Measurements from ENCODE around the gene OAS2.
"Not testable (repeated sequence)": the region's sequence is repeated elsewhere in the genome, so short reads cannot be mapped to it uniquely, and the experiment has no call there.

OAS2 gene

DNA sequence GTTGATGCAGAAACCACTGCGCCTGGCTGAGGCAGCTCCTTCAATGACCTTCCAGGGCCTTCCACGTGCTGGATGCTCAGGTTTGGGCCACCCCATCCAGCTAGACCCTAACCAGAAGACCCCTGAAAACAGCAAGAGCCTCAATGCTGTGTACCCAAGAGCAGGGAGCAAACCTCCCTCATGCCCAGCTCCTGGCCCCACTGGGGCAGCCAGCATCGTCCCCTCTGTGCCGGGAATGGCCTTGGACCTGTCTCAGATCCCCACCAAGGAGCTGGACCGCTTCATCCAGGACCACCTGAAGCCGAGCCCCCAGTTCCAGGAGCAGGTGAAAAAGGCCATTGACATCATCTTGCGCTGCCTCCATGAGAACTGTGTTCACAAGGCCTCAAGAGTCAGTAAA lies 29.5 kb upstream of the OAS2 start:
- no peak for DNase-seq (ENCODE audit: low read depth)

DNA sequence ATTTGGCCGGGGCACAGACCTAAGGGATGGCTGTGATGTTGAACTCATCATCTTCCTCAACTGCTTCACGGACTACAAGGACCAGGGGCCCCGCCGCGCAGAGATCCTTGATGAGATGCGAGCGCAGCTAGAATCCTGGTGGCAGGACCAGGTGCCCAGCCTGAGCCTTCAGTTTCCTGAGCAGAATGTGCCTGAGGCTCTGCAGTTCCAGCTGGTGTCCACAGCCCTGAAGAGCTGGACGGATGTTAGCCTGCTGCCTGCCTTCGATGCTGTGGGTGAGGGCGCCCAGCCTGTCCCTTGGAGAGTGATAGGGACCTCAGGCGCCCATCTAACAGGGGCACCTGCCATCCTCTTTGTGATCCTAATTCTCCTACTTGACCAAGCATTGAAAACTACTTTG lies 27.6 kb upstream of the OAS2 start:
- no peak for DNase-seq (ENCODE audit: low read depth)

DNA sequence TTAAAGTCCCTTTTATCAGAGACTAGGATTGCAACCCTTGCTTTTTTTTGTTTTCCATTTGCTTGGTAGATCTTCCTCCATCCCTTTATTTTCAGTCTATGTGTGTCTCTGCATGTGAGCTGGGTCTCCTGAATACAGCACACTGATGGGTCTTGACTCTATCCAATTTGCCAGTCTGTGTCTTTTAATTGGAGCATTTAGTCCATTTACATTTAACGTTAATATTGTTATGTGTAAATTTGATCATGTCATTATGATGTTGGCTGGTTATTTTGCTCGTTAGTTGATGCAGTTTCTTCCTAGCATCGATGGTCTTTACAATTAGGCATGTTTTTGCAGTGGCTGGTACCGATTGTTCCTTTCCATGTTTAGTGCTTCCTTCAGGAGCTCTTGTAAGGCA lies 21.2 kb upstream of the OAS2 start:
- DNase-seq (ENCODE audit: low read depth) = not testable (repeated sequence)

DNA sequence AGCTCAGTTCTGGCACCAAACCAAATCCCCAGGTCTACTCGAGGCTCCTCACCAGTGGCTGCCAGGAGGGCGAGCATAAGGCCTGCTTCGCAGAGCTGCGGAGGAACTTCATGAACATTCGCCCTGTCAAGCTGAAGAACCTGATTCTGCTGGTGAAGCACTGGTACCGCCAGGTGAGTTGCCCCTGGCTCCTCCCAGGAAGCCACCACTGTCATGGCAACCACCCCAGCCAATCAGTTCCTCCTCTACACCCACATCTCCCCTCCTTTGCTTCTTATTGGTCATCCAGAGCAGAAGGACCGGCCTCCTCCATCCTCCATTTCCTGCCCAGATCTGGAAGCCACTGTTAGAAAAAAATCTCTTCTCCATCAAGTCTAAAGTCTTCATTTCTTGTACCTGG lies 17.2 kb upstream of the OAS2 start:
- DNase-seq (ENCODE audit: low read depth) = no peak

DNA sequence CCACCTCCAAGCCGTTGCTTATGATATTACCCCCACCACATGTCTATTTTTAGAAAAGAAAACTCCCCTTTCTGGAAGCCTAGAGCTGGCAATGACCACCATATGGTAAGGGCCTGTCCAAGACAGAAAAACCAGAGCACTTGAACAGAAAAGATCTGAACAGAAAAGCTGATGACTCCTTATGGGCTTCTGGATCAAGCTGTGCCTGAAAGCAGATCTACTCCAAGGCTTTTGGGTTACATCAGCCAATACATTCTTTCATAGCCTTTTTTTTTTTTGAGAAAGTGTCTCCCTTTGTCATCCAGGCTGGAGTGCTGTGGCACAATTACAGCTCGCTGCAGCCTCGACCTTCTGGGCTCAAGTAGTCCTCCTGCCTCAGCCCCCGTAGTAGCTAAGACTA lies 16.8 kb upstream of the OAS2 start:
- DNase-seq (ENCODE audit: low read depth) = no peak

DNA sequence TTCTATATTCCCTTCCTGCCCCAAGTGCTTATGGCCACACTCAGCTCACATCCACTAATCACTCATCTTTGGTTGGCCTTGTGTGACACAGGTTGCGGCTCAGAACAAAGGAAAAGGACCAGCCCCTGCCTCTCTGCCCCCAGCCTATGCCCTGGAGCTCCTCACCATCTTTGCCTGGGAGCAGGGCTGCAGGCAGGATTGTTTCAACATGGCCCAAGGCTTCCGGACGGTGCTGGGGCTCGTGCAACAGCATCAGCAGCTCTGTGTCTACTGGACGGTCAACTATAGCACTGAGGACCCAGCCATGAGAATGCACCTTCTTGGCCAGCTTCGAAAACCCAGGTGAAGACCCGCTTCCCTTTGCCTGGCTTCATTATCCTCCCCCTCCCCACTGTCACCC lies 15.8 kb upstream of the OAS2 start:
- no peak for DNase-seq (ENCODE audit: low read depth)

DNA sequence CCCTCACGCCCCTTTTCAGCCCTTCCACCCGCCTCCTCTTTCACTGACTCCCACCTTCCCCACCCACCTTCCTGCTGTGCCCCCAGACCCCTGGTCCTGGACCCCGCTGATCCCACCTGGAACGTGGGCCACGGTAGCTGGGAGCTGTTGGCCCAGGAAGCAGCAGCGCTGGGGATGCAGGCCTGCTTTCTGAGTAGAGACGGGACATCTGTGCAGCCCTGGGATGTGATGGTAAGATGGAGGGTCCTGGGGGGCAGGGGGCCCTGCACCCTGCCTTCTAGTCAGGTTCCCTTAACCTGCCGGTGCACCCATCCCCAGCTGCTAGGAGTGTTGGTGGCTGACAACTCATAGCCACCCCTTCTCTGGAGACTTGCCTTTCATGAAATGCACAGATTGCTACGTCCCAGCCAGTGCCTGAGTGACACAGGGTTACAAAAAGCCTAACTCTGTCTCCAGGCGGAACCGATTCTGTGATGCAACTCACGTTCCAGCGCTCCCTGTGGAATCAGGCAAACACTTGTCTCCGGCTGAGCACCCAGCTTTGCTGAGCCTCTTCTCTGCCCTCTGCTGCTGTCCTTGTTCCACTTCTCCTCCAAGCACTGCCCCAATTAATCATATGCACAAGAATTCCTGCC lies 15.0 kb upstream of the OAS2 start:
- DNase-seq (ENCODE audit: low read depth) = no peak

DNA sequence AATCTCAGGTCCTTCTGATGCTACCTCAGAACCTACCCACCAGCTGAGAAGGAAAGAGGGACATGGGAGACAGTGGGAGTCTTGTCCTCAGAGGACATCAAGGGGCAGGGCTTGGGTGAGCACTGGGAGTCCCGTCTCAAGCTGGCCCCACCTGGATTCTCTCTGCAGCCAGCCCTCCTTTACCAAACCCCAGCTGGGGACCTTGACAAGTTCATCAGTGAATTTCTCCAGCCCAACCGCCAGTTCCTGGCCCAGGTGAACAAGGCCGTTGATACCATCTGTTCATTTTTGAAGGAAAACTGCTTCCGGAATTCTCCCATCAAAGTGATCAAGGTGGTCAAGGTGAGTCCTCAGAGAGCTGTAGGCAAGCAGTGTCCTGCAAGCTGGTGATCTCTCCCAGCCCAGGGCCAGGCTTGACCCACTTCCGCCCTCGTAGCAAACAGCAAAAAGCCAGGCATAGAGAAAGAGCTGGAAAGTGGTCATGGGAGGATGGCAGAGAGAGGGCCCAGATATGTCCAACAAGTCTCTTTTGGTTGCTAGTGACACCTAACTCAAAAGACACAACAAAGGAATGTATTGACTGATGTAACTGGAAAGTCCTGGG lies 14.2 kb upstream of the OAS2 start:
- no peak for DNase-seq (ENCODE audit: low read depth)

DNA sequence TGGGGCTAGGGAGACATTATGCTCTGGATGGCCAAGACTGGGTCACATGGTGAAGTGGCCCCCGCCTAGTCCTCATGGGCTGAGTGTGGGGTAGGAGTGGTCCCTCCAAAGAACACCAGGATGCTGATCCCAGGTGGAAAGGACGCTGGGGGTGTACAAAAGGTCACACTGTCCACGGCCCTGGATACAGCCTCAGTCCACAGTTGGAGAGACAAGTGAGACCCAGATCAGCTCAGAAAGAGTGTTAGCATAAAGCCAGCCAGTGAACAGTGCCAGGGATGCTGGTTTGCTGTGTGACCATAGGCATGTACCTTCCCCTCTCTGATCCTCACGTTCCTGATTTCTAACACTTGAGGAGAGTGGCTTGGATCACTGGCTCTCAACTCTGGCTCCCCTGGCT lies 13.4 kb upstream of the OAS2 start:
- DNase-seq (ENCODE audit: low read depth) = no peak

DNA sequence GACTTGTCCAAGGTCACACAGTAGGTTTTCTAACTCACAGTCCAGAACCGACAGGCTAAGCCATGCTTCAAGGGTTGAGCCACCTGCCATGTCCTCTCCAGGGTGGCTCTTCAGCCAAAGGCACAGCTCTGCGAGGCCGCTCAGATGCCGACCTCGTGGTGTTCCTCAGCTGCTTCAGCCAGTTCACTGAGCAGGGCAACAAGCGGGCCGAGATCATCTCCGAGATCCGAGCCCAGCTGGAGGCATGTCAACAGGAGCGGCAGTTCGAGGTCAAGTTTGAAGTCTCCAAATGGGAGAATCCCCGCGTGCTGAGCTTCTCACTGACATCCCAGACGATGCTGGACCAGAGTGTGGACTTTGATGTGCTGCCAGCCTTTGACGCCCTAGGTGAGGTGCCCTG lies 12.7 kb upstream of the OAS2 start:
- no peak for DNase-seq (ENCODE audit: low read depth)

DNA sequence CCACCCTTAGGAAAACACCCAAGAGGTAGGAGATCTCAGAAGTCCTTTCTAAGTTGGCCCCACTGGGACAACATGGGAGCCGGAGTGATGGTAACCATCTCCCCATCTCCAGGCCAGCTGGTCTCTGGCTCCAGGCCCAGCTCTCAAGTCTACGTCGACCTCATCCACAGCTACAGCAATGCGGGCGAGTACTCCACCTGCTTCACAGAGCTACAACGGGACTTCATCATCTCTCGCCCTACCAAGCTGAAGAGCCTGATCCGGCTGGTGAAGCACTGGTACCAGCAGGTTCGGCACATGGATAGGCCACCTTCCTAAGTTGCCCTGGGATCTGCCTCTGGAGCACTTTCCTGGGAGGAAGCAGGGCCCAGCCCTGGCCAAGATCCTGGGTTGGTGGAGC lies 11.0 kb upstream of the OAS2 start:
- DNase-seq (ENCODE audit: low read depth) = no peak

DNA sequence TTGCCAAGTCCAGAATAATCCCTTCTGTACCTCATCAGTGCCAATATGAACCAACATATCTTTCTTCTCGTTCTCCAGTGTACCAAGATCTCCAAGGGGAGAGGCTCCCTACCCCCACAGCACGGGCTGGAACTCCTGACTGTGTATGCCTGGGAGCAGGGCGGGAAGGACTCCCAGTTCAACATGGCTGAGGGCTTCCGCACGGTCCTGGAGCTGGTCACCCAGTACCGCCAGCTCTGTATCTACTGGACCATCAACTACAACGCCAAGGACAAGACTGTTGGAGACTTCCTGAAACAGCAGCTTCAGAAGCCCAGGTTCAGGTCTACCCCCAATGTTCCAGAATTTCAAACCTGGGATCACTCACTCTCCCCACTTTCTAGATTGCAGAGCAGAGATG lies 10.5 kb upstream of the OAS2 start:
- DNase-seq (ENCODE audit: low read depth) = no peak

DNA sequence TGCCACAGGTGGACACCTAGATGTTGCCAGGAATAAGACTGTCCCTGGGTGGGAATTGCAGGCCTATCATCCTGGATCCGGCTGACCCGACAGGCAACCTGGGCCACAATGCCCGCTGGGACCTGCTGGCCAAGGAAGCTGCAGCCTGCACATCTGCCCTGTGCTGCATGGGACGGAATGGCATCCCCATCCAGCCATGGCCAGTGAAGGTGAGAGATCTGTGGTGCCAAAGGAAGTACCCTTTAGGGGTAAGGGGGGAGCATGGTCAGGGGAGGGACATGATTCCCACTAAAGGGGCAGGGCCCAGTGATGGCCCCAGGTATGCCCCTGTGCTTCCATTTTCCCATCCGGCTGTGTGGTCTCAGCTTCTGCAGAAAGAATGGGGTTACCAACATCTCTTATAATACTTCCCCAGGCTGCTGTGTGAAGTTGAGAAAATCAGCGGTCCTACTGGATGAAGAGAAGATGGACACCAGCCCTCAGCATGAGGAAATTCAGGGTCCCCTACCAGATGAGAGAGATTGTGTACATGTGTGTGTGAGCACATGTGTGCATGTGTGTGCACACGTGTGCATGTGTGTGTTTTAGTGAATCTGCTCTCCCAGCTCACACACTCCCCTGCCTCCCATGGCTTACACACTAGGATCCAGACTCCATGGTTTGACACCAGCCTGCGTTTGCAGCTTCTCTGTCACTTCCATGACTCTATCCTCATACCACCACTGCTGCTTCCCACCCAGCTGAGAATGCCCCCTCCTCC lies 8.6 kb upstream of the OAS2 start:
- no peak for DNase-seq (ENCODE audit: low read depth)

DNA sequence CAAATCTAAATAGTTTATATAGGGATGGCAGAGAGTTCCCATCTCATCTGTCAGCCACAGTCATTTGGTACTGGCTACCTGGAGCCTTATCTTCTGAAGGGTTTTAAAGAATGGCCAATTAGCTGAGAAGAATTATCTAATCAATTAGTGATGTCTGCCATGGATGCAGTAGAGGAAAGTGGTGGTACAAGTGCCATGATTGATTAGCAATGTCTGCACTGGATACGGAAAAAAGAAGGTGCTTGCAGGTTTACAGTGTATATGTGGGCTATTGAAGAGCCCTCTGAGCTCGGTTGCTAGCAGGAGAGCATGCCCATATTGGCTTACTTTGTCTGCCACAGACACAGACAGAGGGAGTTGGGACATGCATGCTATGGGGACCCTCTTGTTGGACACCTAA lies 7.9 kb upstream of the OAS2 start:
- DNase-seq (ENCODE audit: low read depth) = no peak

DNA sequence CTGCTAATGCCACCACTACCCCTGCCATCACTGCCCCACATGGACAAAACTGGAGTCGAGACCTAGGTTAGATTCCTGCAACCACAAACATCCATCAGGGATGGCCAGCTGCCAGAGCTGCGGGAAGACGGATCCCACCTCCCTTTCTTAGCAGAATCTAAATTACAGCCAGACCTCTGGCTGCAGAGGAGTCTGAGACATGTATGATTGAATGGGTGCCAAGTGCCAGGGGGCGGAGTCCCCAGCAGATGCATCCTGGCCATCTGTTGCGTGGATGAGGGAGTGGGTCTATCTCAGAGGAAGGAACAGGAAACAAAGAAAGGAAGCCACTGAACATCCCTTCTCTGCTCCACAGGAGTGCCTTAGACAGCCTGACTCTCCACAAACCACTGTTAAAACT lies 7.1 kb upstream of the OAS2 start:
- no peak for DNase-seq (ENCODE audit: low read depth)

DNA sequence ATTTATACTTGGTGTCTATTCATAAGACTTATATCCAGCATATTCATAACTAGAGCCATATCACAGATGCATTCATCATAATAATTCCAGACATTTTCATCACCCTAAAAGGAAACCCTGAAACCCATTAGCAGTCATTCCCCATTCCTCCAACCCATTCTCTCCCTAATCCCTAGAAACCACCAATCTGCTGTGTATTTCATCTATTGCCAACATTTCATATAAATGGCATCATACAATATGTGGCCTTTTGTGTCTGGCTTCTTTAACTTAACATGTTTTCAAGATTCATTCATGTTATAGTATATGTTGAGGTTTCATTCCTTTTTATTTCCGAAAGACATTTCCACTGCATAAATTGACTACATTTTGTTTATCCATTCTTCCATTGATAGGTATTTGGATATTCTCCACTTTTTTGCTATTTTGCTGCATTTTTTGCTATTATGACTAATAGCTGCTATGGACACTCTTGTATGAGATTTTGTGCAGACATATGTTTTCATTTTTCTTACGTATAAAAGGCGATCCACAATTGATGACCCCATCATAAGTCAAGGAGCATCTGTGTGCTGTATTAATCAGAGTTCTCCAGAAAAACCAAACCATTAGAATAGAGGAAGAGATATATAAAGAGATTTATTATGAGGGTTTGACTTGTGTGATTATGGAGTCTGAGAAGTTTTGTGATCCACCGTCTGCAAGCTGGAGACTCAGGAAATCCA lies 5.1 kb upstream of the OAS2 start:
- DNase-seq (ENCODE audit: low read depth) = no peak

DNA sequence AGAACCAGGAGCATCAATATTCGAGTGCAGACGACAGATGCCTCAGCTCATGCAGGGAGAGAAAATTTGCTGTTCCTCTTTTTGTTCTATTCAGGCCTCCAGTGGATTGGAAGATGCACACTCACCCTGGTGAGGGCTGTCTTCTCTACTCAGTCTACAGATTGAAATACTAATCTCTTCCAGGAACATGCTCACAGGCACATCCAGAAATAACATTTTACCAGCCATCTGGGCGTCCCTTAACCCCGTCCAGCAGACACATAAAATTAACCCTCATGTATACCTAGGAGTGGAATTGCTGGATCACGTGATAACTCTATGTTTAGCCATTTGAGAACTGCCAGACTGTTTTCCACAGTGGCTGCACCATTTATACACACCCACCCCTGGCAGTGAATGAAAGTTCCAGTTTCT lies 4.5 kb upstream of the OAS2 start:
- no peak for DNase-seq (ENCODE audit: low read depth)

DNA sequence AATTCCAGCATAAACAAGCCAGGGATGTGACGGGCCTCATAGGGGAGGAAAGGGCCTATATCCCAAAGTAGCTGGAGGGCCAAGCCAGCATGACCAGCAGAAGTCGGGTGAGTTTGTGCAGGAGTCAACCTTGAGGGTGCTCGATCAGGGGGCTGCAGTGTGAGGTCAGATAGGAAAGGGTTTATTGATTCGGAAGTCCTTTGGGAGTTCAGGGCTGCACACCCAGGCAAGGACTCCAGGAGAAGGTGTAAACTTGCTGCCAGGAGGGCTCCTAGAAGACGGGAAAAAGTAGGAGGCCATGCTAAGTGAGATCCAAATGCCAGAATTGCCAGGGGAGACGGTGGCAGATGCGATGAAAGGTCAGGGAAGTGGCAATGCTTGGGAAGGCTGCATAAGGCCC lies 3.4 kb upstream of the OAS2 start:
- no peak for DNase-seq (ENCODE audit: low read depth)

DNA sequence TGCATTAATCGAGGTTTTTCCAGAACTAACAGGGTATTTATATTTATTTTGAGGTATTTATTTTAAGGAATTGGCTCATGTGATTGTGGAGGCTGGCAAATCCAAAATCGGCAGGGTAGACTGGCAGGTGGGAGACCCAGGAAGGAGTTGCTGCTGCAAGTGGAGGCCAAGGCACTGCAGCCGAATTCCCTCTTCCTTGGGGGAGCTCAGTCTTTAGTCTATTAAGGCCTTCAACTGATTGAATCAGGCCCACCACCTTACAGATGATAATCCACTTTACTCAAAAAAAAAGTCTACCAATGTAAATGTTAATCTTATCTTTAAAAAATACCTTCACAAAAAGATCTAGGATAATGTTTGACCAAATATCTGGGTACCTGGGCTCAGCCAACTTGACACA lies 1.2 kb upstream of the OAS2 start:
- no peak for DNase-seq (ENCODE audit: low read depth)

DNA sequence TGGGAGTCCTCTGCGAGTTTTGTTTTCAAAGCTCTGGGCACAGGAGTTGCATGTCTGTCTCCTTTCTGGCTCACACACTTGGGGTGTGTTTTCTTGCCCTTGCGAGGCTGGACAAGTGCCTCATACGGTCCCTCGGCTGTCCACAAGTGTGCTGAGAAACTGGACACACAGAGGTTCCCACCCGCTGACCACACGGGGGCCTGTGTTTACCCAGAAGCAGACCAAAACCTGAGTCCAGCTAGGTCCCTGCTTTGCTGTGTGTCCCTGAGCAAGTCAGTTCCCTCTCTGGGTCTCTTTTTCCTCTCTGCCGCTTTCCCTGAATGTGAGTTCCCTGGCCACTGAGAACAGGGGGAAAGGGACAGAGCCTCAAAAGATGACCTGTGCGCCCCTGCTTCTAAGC lies 678 bp upstream of the OAS2 start:
- no peak for DNase-seq (ENCODE audit: low read depth)

DNA sequence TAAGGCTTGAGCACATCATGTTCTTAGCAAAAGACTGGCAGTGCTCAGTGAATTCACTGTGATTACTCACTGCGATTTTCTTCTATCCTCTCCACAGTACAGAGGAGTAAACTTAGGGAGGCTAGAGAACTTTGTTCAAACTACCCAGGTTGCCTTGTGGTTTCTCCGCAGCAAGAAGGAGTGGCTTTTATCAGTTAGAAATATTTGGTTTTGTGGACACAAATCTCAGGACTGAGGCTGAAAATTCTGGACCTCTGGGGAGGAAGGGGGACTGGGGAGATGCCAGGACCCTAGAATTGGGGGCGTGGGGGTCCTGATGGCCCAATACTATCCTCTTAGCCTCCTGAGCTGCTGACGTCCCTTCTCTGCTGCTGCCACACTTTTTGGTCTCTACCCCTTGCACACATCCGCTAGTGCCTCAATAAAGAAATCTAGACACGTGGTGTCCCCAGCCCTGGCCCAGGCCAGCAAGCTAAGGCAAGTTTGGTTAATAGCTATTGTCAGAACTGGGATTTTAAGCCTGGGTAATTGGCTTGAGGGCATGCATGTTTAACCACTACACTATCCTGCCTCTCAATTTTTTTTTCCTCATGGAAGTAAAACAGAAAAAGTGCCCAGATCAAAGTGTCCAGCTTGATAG lies 842 bp downstream of the OAS2 start:
- DNase-seq (ENCODE audit: low read depth) = no peak

DNA sequence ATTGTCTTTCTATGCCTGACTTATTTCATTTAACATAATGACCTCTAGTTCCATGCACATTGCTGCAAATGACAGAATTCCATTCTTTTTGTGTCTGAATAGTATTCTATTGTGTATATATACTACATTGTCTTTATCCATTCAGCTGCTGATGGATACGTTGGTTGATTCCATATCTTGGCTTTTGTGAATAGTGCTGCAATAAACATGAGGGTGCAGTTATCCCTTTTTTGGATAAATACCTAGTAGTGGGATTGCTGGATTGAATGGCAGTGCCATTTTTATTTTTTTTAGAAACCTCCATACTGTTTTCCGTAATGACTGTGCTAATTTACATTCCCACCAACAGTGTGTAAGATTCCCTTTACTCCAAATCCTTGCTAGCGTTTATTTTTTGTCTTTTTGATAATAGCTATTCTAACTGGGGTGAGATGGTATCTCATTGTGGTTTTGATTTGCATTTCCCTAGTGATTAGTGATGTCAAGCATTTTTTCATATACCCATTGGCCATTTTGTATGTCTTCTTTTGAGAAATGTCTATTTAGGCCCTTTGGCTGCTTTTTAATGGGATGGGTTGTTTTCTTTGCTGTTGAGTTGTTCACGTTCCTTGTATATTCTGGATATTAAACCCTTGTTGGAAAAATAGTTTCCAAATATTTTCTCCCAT lies 2.3 kb downstream of the OAS2 start:
- no peak for DNase-seq (ENCODE audit: low read depth)
